GM18861 (cell line): ENCODE measurements around the gene ALPP.
"Not testable (repeated sequence)": the region's sequence is repeated elsewhere in the genome, so short reads cannot be mapped to it uniquely, and the experiment has no call there.

ENCODE experiments used
- ATAC-seq: cut with Tn5 transposase; IDR thresholded peaks from one replicate; pipeline ENCODE4 v1.9.1; 2021; ENCODE audit not compliant: unreplicated experiment

Gene ALPP

DNA sequence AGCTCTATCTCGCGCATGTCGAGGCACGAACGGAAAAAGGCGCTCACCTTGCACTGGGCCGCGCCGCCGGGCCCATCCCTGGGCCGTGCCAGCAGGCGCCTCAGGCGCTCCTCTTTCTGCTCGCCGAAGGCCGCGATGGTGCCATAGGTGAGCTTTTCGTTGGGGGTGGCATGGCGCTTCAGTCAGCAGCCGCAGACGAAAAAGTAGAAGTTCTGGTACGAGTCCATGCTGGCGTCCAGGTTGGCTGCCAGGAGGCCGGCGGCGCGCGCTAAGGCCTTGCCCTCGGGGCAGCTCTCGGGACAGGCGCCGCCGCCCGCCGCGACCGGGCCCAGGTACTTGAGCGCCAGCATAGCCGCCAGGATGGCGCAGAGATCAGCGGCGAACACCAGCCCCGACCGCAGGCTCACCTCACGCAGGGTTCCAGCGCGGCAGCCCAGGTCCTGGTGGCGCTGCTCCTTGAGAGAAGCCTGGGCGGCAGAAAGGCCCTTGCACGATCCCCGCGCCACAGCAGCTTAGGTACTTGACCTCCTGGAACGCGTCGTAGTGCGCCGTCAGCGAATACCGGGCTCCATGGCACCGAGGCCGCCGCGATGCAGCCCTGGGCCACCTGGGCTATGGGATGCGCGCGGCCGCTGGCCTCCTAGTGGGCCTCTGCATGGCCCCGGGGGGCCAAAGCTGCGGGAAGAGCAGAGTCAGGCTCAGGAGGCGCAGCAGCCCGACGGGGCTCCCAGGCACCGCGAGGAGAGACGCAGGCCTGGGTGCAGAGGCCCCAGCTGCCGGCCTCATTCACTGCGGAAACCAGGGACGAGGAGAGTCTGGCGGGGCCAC, 40.9 kb downstream of the ALPP start:
- no peak for ATAC-seq

DNA sequence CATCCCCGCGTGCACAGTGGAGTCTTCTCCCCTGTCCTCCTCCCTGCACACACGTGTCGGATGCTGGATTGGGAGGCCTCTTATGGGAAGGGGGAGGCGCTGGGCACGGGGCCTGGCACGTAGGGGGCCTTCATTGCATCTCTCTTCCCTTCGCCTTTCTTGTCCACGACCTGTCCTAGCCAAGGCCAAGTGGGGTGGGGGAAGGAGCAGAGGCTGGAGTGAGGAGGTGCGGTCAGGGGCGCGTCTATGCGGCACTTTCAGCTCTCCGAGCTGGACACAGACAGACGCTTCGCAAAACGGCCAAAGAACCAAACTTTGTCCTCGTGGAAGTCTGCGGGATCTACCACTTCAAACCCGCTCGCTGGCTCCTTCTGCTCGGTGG, 41.5 kb downstream of the ALPP start:
- no peak for ATAC-seq

DNA sequence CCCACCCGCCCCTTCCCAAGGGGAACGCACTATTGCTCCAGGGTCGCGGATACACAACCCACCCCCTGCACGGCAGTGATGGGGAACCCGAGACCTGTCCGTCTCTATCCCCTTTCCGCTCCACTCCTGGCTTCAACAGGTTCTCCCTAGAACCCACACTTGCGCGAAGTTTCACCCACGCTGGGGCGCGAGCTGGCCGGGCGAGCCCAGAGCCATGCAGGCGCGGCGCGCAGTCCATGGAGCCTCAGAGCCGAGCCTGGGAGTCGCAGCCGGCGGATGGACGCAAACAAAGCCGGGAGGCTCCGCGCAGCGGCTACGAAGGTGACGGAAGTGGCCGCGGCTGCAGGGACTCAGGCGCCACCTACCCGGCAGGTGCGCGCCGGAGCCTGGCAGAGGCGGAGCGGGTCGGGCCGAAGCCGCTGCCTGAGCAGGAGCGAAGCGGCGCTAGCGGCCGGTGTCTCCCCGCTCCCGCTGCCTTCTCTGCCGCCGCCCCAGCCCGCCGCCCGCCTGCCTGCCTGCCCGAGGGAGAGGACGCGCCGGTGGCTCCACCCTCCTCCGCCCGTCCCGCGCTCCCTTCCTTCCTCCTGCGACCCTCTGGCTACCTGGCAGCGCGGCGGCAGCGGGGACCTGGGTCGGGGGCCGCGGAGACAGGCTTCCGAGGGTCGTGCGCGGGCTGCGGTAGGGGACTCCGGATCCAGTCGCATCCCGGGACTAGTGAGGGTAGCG, 42.1 kb downstream of the ALPP start:
- no peak for ATAC-seq

DNA sequence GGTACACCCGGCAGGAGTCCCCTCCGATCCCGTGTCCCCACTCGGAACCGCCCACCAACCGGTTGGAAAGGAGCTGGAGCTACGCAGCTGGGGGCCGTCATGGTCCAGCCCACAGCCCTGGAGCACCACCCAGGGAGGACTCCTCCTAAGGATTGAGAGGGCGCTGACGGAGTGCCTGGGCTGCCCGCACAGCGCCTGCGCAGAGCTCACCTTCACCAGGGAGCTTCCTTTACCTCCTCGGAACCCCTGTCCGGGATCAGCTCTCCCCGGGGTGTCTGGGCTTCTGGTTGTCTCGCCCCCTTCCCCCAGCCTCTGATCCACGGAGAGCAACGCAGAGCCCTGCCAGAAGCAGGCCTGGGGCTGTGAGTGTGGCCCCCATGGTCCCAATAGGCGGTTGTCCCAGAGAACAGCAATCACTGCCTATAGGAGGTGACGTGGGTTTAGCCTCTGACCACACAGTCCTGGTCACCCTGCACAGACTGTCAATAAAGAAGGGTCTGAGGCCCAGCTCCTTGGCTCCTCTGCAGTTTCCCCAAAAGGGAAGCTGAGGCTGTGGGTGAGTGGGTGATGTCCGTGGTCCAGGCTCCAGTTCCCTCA, 42.7 kb downstream of the ALPP start:
- no peak for ATAC-seq

DNA sequence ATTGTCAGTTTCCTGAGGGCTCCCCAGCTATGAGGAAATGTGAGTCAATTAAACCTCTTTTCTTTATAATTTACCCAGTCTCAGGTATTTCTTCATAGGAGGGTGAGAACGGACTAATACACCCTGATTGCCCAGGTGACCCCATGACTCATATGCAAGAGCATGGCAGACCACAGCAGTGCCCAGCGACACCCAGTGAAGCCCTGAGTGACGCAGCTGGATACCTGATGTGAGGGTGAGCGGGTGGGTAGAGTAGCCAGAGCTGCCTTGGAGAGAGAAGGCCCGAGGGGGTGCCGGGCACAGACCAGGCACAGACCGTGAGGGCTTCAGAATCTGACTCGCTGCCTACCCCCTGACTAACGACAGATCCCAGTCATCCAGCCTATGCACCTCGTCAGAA, 43.5 kb downstream of the ALPP start:
- ATAC-seq, result no peak

DNA sequence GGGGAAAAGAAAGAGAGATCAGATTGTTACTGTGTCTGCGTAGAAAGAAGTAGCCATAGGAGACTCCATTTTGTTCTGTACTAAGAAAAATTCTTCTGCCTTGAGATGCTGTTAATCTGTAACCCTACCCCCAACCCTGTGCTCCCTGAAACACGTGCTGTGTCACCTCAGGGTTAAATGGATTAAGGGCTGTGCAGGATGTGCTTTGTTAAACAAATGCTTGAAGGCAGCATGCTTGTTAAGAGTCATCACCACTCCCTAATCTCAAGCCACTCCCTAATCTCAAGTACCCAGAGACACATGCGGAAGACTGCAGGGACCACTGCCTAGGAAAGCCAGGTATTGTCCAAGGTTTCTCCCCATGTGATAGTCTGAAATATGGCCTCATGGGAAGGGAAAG, 44.4 kb downstream of the ALPP start:
- ATAC-seq, result not testable (repeated sequence)

DNA sequence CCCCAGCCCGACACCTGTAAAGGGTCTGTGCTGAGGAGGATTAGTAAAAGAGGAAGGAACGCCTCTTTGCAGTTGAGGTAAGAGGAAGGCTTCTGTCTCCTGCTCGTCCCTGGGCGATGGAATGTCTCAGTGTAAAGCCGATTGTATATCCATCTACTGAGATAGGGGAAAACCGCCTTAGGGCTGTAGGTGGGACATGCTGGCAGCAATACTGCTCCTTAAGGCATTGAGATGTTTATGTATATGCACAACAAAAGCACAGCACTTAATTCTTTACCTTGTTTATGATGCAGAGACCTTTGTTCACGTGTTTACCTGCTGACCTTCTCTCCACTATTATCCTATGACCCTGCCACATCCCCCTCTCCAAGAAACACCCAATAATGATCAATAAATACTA, 44.9 kb downstream of the ALPP start:
- not testable (repeated sequence) for ATAC-seq

DNA sequence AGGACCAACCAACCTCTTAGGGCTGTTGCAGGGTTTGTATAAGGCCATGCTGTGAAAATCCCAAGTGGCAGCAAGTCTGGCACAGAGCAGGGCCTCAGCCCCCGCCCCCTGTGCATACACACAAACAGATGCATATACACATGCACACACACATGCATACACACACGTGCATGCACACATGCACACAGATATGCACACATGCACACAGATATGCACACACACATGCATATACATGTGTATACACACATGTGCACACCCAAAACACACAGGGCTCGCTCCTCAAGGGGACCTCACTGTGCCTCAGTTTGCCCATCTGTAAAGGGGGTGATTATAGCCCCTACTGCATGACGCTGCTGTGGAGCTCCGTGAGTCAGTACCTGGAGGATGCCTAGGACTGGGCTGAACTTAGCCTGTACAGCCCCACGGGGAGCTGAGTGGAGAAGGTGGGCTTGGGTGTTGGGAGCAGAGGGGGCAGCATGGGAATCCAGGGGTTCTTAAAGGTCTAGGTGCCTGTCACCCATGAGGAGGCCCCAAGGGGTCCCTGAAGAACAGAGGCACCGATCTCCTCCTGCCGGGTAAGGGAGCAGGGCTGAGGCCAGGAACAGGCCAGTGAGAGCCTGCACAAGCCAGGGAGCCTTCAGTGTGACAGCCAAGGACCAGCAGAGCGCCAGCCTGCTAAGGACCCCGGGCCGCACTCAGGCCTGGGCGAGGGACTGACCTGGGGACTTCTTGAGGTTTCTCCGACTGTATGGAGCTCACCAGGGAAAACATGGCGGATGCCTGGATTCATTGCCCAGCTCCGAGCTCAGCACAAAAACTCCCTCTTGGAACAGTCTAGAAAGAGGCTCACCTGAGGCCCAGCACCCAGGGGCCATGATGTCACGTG, 53.4 kb downstream of the ALPP start:
- ATAC-seq, result no peak
